ENCODE results near the gene CACNG4. TPM values are rescaled to one million over a fixed set of nuclear protein-coding genes. Genes with fewer than 3 reads are reported as not detected.

The CACNG4 gene
- total RNA-seq, 1 experiment from 2014 or later, result 6.3 TPM

DNA sequence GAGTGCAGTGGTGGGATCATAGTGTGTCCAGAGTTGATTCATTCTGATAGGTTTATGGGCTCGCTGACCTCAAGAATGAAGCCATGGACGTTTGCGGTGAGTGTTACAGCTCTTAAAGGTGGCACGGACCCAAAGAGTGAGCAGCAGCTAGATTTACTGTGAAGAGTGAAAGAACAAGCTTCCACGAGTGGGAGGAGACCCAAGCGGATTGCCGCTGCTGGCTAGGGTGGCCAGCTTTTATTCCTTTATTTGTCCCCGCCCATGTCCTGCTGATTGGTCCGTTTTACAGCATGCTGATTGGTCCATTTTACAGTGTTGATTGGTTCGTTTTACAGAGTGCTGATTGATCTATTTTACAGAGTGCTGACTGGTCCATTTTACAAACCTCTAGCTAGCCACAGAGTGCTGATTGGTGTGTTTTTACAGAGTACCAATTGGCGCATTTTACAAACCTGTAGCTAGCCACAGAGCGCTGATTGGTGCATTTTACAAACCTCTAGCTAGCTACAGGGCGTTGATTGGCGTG lies 17.5 kb downstream of the CACNG4 start:
- Histone ChIP-seq H3K79me2 (ENCODE audit: insufficient read depth, low read length) (no peaks in the 10 kb centered on the region), H3K4me2 (ENCODE audit: insufficient read depth, insufficient read length, low read length) (no peak overlapping the region), H3K56ac (ENCODE audit: insufficient read length, low read depth, low read length) (no peak overlapping the region), H3K4ac (ENCODE audit: low read depth, low read length) (no peak overlapping the region), H3K9ac (ENCODE audit: extremely low read depth, insufficient read length, low read length) (no peak overlapping the region), H3K23me2 (ENCODE audit: insufficient read length, low read depth, low read length, poor library complexity, severe bottlenecking) (no peaks in the 10 kb centered on the region), H4K91ac (ENCODE audit: insufficient read length, low read depth, low read length) (no peak overlapping the region), H3K27me3 (ENCODE audit: insufficient read depth, low read length) (no peaks in the 10 kb centered on the region), H2BK20ac (ENCODE audit: low read depth, low read length, poor library complexity, severe bottlenecking) (no peak overlapping the region), H2AFZ (ENCODE audit: low read length) (no peak overlapping the region), H3T11ph (ENCODE audit: low read length) (no peak overlapping the region), H2BK120ac (ENCODE audit: low read depth, low read length, poor library complexity, severe bottlenecking) (no peak overlapping the region), H4K5ac (ENCODE audit: insufficient read length, low read depth, low read length) (no peak overlapping the region), H3K9me3 (ENCODE audit: control insufficient read depth, low read depth, low read length) (no peaks in the 10 kb centered on the region), H3K27ac (ENCODE audit: insufficient read length, low read depth, low read length) (no peak overlapping the region), H2BK15ac (ENCODE audit: low read depth, low read length) (no peak overlapping the region), H3K14ac (ENCODE audit: insufficient read depth, low read length) (no peak overlapping the region), H3K23ac (ENCODE audit: insufficient read length, low read depth, low read length) (no peak overlapping the region), H3K18ac (ENCODE audit: insufficient read length, low read depth, low read length) (no peak overlapping the region), H3K4me1 (ENCODE audit: insufficient read depth, low read length) (no peaks in the 10 kb centered on the region; the same call in 1 of the 2 replicates), H3K79me1 (ENCODE audit: insufficient read depth, low read depth, low read length, poor library complexity, severe bottlenecking) (no peaks in the 10 kb centered on the region), H2AK5ac (ENCODE audit: insufficient read length, low read length) (no peak overlapping the region), H4K8ac (replicated peaks; ENCODE audit: insufficient read length, low read depth, low read length) (no peak overlapping the region), H4K20me1 (ENCODE audit: control insufficient read depth, insufficient read depth, insufficient read length) (no peaks in the 10 kb centered on the region), H2BK5ac (ENCODE audit: insufficient read length, low read length) (no peak overlapping the region), H2BK12ac (ENCODE audit: insufficient read length, low read depth, low read length) (no peak overlapping the region)
- Mint-ChIP-seq H3K36me3 (ENCODE audit: insufficient read depth in 1 of 3, low read depth in 3 of 3) (no peaks in the 10 kb centered on the region; a peak in 1 of 7 replicates), H3K27ac (no peak overlapping the region), H3K27me3 (ENCODE audit: low read depth) (peaks cover 6% of the 10 kb centered on the region), H3K9me3 (no peaks in the 10 kb centered on the region), H3K4me3 (no peak overlapping the region), H3K4me1 (peaks cover 7 to 16% of the 10 kb centered on the region in 2 experiments)
- TF ChIP-seq CTCF (conservative IDR thresholded peaks at IDR 0.05), result no peak
- no CpG with 5 or more reads among the region's 14 CpGs for WGBS (ENCODE audit: extremely low coverage, insufficient read length, low lambda C conversion rate)
- no peak for DNase-seq

Data from H9 (cell line).